Type B pancreatic cell (in vitro differentiated cells): ENCODE results near the gene SOS2. TPM values are rescaled to one million over a fixed set of nuclear protein-coding genes. Genes with fewer than 3 reads are reported as not detected.

Source experiments
- DNase-seq: peaks from one replicate; pipeline ENCODE4 v3.0.0; 2021; ENCODE audit warnings: mixed read lengths; ENCODE audit not compliant: unreplicated experiment; ENCODE audit errors: extremely low spot score
- H3K27ac Mint-ChIP-seq: 2 replicates; pipeline ENCODE4 v1.8.0; 2021; ENCODE audit warnings: mild to moderate bottlenecking, mixed read lengths
- H3K27me3 Mint-ChIP-seq: 2 replicates; pipeline ENCODE4 v1.8.0; 2021; ENCODE audit warnings: mixed read lengths
- H3K36me3 Mint-ChIP-seq: 2 replicates; pipeline ENCODE4 v1.8.0; 2021; ENCODE audit warnings: mixed read lengths
- H3K4me1 Mint-ChIP-seq: one replicate; pipeline ENCODE4 v1.8.0; 2021; ENCODE audit warnings: mixed read lengths; ENCODE audit not compliant: unreplicated experiment
- H3K4me3 Mint-ChIP-seq: 2 replicates; pipeline ENCODE4 v1.8.0; 2021; ENCODE audit warnings: mild to moderate bottlenecking, mixed read lengths
- H3K9me3 Mint-ChIP-seq: 2 replicates; pipeline ENCODE4 v1.8.0; 2021; ENCODE audit warnings: mixed read lengths
- total RNA-seq: library from RNA; stranded (reverse); gene quantifications from 2 replicates; pipeline ENCODE4 v1.2.1, GENCODE V29; 2021; ENCODE audit warnings: low replicate concordance
- TF ChIP-seq, protein P1 (sequence below): fragments of 200-600 bp; sonication (generic); conservative IDR thresholded peaks from 2 replicates; pipeline ENCODE4 v1.5.0; 2021; ENCODE audit warnings: antibody characterized with exemption, mild to moderate bottlenecking

The SOS2 gene
- total RNA-seq, 1 donor from 2014 or later = 34.6 TPM

DNA sequence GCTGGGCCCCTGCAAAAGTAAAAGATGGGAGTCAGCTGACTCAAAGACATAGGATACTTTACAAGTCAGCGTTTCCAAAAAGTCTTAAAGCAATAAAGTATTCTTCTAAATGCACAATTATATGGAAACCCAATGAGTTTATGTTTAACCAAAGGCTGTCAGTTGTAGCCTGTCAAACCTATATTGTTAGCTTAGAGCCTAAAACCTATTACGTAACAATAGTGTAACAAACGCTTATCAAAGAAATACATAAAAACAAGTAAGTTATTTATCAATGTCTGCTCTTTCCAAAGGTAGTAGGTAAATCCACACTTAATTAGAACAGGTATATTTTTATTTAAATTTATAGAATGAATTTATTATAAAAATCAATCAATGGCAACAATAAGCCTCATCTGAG, 15.9 kb upstream of the SOS2 start:
- no peaks in the 10 kb centered on the region for H3K27me3 Mint-ChIP-seq
- no peaks in the 10 kb centered on the region for H3K4me1 Mint-ChIP-seq
- no peak overlapping the region for H3K27ac Mint-ChIP-seq
- H3K4me3 Mint-ChIP-seq = no peak overlapping the region
- no peak for DNase-seq
- H3K9me3 Mint-ChIP-seq = no peaks in the 10 kb centered on the region
- TF ChIP-seq, protein P1, sequence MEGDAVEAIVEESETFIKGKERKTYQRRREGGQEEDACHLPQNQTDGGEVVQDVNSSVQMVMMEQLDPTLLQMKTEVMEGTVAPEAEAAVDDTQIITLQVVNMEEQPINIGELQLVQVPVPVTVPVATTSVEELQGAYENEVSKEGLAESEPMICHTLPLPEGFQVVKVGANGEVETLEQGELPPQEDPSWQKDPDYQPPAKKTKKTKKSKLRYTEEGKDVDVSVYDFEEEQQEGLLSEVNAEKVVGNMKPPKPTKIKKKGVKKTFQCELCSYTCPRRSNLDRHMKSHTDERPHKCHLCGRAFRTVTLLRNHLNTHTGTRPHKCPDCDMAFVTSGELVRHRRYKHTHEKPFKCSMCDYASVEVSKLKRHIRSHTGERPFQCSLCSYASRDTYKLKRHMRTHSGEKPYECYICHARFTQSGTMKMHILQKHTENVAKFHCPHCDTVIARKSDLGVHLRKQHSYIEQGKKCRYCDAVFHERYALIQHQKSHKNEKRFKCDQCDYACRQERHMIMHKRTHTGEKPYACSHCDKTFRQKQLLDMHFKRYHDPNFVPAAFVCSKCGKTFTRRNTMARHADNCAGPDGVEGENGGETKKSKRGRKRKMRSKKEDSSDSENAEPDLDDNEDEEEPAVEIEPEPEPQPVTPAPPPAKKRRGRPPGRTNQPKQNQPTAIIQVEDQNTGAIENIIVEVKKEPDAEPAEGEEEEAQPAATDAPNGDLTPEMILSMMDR = no peak
- H3K36me3 Mint-ChIP-seq = peaks cover 7% of the 10 kb centered on the region

GRCh38 chr14:50242566-50243310, 11.4 kb upstream of the SOS2 start:
- peaks cover 4% of the 10 kb centered on the region for H3K36me3 Mint-ChIP-seq
- no peaks in the 10 kb centered on the region for H3K27me3 Mint-ChIP-seq
- no peak overlapping the region for H3K4me3 Mint-ChIP-seq
- no peaks in the 10 kb centered on the region for H3K4me1 Mint-ChIP-seq
- TF ChIP-seq, protein P1 = no peak
- no peak overlapping the region for H3K27ac Mint-ChIP-seq
- no peak for DNase-seq
- no peaks in the 10 kb centered on the region for H3K9me3 Mint-ChIP-seq

GRCh38 chr14:50242096-50242495, 10.7 kb upstream of the SOS2 start:
- no peak overlapping the region for H3K27ac Mint-ChIP-seq

GRCh38 chr14:50237427-50237826, 6.0 kb upstream of the SOS2 start:
- TF ChIP-seq, protein P1 = no peak
- H3K27ac Mint-ChIP-seq = no peak overlapping the region

More at GRCh38 chr14:50242096-50242495, 10.7 kb upstream of the SOS2 start:
- H3K36me3 Mint-ChIP-seq = peaks cover 4% of the 10 kb centered on the region
- TF ChIP-seq, protein P1 = no peak
- DNase-seq = no peak
- no peaks in the 10 kb centered on the region for H3K27me3 Mint-ChIP-seq
- no peaks in the 10 kb centered on the region for H3K4me1 Mint-ChIP-seq
- no peaks in the 10 kb centered on the region for H3K9me3 Mint-ChIP-seq
- H3K4me3 Mint-ChIP-seq = no peak overlapping the region

GRCh38 chr14:50233951-50234250, 2.5 kb upstream of the SOS2 start:
- Mint-ChIP-seq H3K27ac (no peak overlapping the region), H3K4me3 (no peak overlapping the region), H3K4me1 (peaks cover 19% of the 10 kb centered on the region), H3K27me3 (no peaks in the 10 kb centered on the region), H3K36me3 (peaks cover under 1% of the 10 kb centered on the region), H3K9me3 (peaks cover under 1% of the 10 kb centered on the region)
- TF ChIP-seq, protein P1 = no peak
- DNase-seq = no peak

More at GRCh38 chr14:50237427-50237826, 6.0 kb upstream of the SOS2 start:
- H3K27me3 Mint-ChIP-seq = no peaks in the 10 kb centered on the region
- no peaks in the 10 kb centered on the region for H3K9me3 Mint-ChIP-seq
- DNase-seq = no peak
- peaks cover 2% of the 10 kb centered on the region for H3K36me3 Mint-ChIP-seq
- peaks cover 8% of the 10 kb centered on the region for H3K4me1 Mint-ChIP-seq
- H3K4me3 Mint-ChIP-seq = no peak overlapping the region
